Breast epithelium (tissue), 3 donors: Measurements from ENCODE around the gene FBXO24.

Experiments
- CTCF ChIP-seq, 3 donors: fragments of 450-650 bp; IDR thresholded peaks; one replicate each; pipeline ENCODE4 v1.5.1; 2016 to 2017; ENCODE audit warnings: antibody characterized with exemption in 3 of 3, mild to moderate bottlenecking in 3 of 3, moderate library complexity in 3 of 3
- POLR2A ChIP-seq: fragments of 450-650 bp; IDR thresholded peaks from one replicate; pipeline ENCODE4 v1.6.1; 2016; ENCODE audit warnings: antibody characterized with exemption, mild to moderate bottlenecking, moderate library complexity

DNA sequence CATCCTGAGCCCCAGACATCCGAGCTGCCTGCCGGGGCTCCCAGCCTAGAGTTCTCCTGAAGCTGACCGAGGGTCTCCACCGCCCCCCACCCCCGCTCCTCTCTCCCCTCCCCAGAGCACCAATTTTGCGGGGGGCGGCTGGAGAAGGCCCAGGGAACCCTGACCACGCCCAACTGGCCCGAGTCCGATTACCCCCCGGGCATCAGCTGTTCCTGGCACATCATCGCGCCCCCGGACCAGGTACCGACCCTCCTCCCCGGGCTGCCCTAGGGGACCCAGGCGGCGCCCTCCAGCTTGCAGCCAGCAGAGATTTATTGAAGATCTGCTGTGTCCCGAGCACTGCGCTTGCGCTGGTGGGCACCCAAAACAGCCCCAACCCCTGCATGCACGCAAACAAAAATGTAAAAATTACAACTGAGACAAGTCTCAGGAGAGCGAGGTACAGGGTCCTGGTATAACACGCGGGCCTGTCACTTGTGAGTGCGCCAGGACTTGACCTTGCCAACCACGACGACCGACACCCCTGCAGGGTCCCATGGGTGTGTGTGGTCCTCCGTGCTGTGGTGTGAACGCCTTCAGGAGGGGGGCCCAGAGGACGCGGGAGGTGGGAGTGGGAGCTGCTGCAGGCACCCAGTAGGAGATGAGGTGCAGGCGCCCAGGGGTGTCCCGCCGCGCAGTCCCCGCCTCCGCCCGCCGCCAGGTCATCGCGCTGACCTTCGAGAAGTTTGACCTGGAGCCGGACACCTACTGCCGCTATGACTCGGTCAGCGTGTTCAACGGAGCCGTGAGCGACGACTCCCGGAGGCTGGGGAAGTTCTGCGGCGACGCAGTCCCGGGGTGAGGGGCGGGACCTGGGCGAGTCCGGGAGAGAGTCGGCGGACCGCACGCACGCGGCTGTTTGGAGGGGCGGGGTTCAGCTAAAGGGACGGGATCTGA lies 19.1 kb downstream of the FBXO24 start:
- no peak for TF ChIP-seq POLR2A
- no peak for TF ChIP-seq CTCF (IDR thresholded peaks at IDR 0.05)
